ENCODE data around the gene FKBP10. TPM values are rescaled to one million over a fixed set of nuclear protein-coding genes. Genes with fewer than 3 reads are reported as not detected.
A peak's percentile ranks its signal among the peaks of the same experiment; 100 is the strongest.

The FKBP10 gene
- total and polyA plus RNA-seq, 9 of the 15 experiments (the other 6 are each of a cell fraction or from before 2014, with no cell fraction given), result 0.03 to 3.0 (median 1.4) TPM; not detected in 1

- TF ChIP-seq ZBTB11 (CRISPR knock-in tag; IDR thresholded peaks at IDR 0.05) (peak in 1 of 3 experiments; percentile 65; a peak in 1 of 6 replicates), CBFA2T2 (conservative IDR thresholded peaks at IDR 0.05) (peak; percentile 71; the same call in 1 of the 2 replicates), HDAC3 (IDR thresholded peaks at IDR 0.05; ENCODE audit: borderline replicate concordance, partially characterized antibody) (no peak), ETV5 (CRISPR knock-in tag; IDR thresholded peaks at IDR 0.05; ENCODE audit: low read depth) (peak; percentile 64; the same call in 1 of the 2 replicates), TEAD4 (IDR thresholded peaks at IDR 0.05; ENCODE audit: low read length) (peak; percentile 83), TEAD4 (CRISPR knock-in tag; IDR thresholded peaks at IDR 0.05; ENCODE audit: borderline replicate concordance) (no peak), ILK (tag; IDR thresholded peaks at IDR 0.05; ENCODE audit: borderline replicate concordance, low read depth) (no peak), NR2F6 (CRISPR knock-in tag; IDR thresholded peaks at IDR 0.05) (no peak), RB1 (IDR thresholded peaks at IDR 0.05; ENCODE audit: low read depth) (peak; percentile 33; the same call in 1 of the 2 replicates), ZEB2 (IDR thresholded peaks at IDR 0.05) (peak; percentile 35; the same call in 1 of the 2 replicates), VEZF1 (CRISPR knock-in tag; IDR thresholded peaks at IDR 0.05) (peak; percentile 76), POLR2G (IDR thresholded peaks at IDR 0.05; ENCODE audit: low read depth, low read length) (peak; percentile 76)
Observed at GRCh38 chr17:41792845-41793783, 19.7 kb upstream of the FKBP10 start (continued).

Measured in K562 (cell line).